ENCODE results near the gene TAF11L6.
"Not testable (repeated sequence)": the region's sequence is repeated elsewhere in the genome, so short reads cannot be mapped to it uniquely, and the experiment has no call there.

The TAF11L6 gene

DNA sequence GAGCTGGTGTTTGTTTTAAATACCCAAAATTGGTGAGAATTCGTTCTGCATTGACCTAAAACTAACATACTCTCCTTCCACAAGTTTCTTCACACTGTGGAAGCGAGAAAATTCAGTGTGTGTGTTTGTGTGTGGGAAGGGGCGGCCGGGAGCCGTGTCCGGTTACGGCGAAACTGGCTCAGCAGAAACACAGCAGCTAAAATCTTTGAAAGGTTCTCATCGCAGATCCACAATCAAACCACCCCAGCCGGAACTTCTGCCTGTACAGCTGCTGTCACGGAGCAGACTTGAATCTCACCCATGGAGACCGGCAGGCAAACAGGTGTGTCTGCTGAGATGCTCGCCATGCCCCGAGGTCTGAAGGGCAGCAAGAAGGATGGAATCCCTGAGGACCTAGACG is at the start of gene TAF11L6:
Gene TAF11L6, plus strand, starts transcription at position 301 of the 400 bp plus-strand sequence.
- H3K4me3 ChIP-seq (ENCODE audit: low read depth, low read length); in situ Hi-C loops (cut with HindIII; ENCODE audit: low sequenced_read_pairs); DNase-seq (ENCODE audit: low read depth, low spot score): not testable (repeated sequence)

DNA sequence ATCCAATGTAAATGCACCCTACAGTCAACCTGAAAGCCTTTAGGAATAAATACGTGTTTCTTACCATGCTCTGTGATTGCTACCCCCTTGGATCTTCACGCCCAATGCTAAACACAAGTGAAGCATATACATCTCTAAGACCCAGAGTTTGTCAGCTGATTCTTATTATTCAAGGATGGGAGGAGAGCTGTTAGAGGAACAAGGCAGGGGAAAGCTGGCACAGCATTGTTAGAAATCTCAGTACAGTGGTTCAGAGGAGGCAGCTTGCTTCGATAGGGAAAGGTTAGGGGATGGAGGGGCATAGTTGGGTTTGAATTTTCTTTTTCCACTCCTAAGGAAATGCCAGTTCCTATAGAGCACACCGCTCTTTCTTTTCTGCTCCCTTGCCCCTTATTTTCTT is 47.1 kb upstream of the TAF11L6 start:
- H3K4me3 ChIP-seq (ENCODE audit: low read depth, low read length) = no peak overlapping the region
- in situ Hi-C loops (cut with HindIII; ENCODE audit: low sequenced_read_pairs) = no loop called here
- TF ChIP-seq, protein P1, sequence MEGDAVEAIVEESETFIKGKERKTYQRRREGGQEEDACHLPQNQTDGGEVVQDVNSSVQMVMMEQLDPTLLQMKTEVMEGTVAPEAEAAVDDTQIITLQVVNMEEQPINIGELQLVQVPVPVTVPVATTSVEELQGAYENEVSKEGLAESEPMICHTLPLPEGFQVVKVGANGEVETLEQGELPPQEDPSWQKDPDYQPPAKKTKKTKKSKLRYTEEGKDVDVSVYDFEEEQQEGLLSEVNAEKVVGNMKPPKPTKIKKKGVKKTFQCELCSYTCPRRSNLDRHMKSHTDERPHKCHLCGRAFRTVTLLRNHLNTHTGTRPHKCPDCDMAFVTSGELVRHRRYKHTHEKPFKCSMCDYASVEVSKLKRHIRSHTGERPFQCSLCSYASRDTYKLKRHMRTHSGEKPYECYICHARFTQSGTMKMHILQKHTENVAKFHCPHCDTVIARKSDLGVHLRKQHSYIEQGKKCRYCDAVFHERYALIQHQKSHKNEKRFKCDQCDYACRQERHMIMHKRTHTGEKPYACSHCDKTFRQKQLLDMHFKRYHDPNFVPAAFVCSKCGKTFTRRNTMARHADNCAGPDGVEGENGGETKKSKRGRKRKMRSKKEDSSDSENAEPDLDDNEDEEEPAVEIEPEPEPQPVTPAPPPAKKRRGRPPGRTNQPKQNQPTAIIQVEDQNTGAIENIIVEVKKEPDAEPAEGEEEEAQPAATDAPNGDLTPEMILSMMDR (IDR thresholded peaks at IDR 0.05; ENCODE audit: low read depth, low read length) = no peak
- no peak for DNase-seq (ENCODE audit: low read depth, low spot score)

DNA sequence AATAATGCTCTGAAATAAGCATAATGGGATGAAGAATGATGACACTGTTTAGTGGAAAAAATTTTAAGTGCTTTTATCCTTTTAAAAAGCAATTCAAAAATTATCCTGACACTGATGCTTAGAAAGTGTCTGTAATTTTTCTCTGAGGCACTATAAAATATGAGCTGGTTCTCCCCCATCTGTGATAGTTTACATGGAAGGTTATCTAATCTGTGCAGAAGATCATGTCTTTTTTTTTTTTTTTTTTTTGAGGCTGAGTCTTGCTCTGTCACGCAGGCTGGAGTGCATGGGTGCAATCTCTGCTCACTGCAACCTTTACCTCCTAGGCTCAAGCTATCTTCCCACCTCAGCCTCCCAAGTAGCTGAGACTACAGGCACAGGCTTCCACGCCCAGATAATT is 45.7 kb upstream of the TAF11L6 start:
- TF ChIP-seq, protein P1 (IDR thresholded peaks at IDR 0.05; ENCODE audit: low read depth, low read length) = no peak
- in situ Hi-C loops (cut with HindIII; ENCODE audit: low sequenced_read_pairs) = no loop called here
- DNase-seq (ENCODE audit: low read depth, low spot score) = no peak

DNA sequence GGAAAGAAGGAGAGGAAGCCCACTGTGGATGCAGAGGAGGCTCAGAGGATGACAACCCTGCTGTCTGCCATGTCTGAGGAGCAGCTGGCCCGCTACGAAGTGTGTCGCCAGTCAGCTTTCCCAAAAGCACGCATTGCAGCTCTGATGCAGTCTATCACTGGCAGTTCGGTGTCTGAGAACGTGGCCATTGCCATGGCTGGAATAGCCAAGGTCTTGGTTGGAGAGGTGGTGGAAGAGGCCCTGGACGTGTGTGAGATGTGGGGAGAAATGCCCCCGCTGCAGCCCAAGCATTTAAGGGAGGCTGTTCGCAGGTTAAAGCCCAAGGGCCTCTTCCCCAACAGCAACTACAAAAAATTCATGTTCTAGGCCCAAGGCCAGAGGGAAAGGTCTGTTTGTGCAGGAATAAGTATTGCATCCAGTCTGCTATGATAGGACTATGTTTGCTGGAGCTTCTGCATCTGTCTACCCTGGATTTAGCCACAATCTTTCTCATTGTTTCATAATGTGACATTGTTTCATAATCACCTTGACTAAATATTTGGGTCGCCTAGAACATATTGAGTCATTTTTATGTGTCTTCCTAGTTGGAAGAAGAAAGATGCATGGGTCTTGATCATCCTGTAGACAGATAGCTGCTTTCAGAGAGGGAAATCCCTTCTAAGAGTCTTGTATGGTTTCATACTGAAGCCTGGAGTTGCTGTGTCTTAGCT is 41.9 kb upstream of the TAF11L6 start:
- H3K4me3 ChIP-seq (ENCODE audit: low read depth, low read length); DNase-seq (ENCODE audit: low read depth, low spot score); in situ Hi-C loops (cut with HindIII; ENCODE audit: low sequenced_read_pairs): not testable (repeated sequence)

More for the DNA sequence above, 45.7 kb upstream of the TAF11L6 start:
- no peak overlapping the region for H3K4me3 ChIP-seq (ENCODE audit: low read depth, low read length)

DNA sequence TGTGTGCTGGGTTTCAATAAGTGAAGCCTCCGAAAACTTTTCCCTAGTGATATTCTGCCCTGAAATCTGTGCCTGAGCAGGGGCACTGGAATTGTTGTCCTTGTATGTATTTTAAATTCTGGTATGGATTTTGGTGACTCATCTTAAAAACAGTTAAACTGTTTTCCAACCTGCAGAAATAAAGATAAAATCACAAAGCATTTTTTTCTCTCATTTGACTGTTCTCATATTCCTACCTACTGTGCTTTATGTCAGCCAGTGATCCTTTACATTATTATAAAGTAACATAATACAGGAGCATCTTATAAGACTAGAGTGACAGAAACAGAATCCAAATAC is 41.3 kb upstream of the TAF11L6 start:
- TF ChIP-seq, protein P1 (IDR thresholded peaks at IDR 0.05; ENCODE audit: low read depth, low read length) = no peak
- H3K4me3 ChIP-seq (ENCODE audit: low read depth, low read length) = no peak overlapping the region
- no peak for DNase-seq (ENCODE audit: low read depth, low spot score)
- in situ Hi-C loops (cut with HindIII; ENCODE audit: low sequenced_read_pairs) = no loop called here

DNA sequence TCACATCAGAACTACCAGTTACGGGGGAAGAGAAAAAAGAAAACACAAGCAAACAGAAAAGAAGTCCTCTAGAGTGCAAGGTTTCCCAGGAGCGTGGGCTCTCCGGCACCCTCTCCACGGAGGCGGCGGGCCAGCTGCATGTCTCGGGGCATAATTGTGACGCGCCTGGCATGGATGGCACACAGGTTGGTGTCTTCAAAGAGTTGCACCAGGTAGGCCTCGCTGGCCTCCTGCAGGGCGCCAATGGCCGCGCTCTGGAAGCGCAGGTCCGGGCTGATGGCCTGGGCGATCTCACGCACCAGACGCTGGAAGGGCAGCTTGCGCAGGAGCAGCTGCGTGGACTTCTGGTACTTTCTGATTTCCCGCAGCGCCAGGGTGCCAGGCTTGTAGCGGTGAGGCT is 37.2 kb upstream of the TAF11L6 start:
- in situ Hi-C loops (cut with HindIII; ENCODE audit: low sequenced_read_pairs); H3K4me3 ChIP-seq (ENCODE audit: low read depth, low read length): not testable (repeated sequence)

DNA sequence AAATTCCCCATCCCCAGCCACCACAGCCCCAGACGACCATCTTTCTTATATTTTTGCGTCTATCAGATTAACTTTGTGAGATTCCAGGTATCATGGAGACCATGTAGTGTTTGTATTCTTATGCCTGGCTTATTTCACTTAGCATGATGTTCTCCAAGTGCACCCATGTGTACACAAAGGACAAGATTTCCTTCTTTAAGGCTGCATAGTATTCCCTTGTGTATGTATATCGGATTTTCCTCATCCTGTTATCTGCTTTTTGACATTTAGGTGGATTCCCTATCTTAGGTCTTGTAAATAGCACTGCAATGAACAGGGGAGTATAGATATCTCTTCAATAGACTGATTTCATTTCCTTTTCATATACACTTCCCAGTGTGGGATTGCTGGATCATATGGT is 35.7 kb upstream of the TAF11L6 start:
- in situ Hi-C loops (cut with HindIII; ENCODE audit: low sequenced_read_pairs) = no loop called here
- no peak for DNase-seq (ENCODE audit: low read depth, low spot score)
- TF ChIP-seq, protein P1 (IDR thresholded peaks at IDR 0.05; ENCODE audit: low read depth, low read length) = no peak
- H3K4me3 ChIP-seq (ENCODE audit: low read depth, low read length) = no peak overlapping the region

More for the DNA sequence above, 37.2 kb upstream of the TAF11L6 start:
- DNase-seq (ENCODE audit: low read depth, low spot score) = not testable (repeated sequence)

DNA sequence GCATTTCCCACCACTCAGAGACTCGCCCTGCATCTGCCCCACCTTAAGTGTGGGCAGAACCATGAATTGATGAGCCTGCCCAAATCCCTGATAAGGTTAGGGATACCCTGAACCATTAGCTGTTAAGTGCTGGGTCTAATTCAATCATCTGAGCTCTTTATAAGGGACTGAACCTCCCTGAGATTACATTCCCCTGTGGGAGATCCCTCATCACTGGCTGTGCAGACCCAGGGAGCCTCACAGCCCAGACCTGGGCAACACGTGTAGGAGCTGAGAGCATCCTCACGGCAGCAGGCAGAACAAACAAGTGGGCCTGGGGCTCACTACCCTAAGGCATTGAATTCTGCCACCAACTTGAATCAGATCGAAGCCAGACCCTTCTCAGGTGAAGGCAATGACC is 31.0 kb upstream of the TAF11L6 start:
- H3K4me3 ChIP-seq (ENCODE audit: low read depth, low read length) = no peak overlapping the region
- no peak for DNase-seq (ENCODE audit: low read depth, low spot score)
- in situ Hi-C loops (cut with HindIII; ENCODE audit: low sequenced_read_pairs) = no loop called here
- TF ChIP-seq, protein P1 (IDR thresholded peaks at IDR 0.05; ENCODE audit: low read depth, low read length) = no peak

DNA sequence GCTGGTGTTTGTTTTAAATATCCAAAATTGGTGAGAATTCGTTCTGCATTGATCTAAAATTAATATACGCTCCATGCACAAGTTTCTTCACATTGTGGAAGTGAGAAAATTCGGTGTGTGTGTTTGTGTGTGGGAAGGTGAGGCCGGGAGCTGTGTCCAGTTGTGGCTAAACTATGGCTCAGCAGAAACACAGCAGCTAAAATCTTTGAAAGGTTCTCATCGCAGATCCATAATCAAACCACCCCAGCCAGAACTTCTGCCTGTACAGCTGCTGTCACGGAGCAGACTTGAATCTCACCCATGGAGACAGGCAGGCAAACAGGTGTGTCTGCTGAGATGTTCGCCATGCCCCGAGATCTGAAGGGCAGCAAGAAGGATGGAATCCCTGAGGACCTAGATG is 30.5 kb upstream of the TAF11L6 start, which contains the start of gene TAF11L2:
Gene TAF11L2, plus strand, starts transcription at position 301 of the 400 bp plus-strand sequence.
- in situ Hi-C loops (cut with HindIII; ENCODE audit: low sequenced_read_pairs); H3K4me3 ChIP-seq (ENCODE audit: low read depth, low read length); DNase-seq (ENCODE audit: low read depth, low spot score): not testable (repeated sequence)

Measured in astrocyte of the spinal cord (primary cell).